NCI-H1417 treated with DMSO at 0.1 percent for 48 hours (cell line): ENCODE data around the gene CRCP.
"Not testable (repeated sequence)": the region's sequence is repeated elsewhere in the genome, so short reads cannot be mapped to it uniquely, and the experiment has no call there.

Experiments used
- DNase-seq: peaks from one replicate; lab custom pipeline; 2025; lab: John Stamatoyannopoulos, UW

The CRCP gene

DNA sequence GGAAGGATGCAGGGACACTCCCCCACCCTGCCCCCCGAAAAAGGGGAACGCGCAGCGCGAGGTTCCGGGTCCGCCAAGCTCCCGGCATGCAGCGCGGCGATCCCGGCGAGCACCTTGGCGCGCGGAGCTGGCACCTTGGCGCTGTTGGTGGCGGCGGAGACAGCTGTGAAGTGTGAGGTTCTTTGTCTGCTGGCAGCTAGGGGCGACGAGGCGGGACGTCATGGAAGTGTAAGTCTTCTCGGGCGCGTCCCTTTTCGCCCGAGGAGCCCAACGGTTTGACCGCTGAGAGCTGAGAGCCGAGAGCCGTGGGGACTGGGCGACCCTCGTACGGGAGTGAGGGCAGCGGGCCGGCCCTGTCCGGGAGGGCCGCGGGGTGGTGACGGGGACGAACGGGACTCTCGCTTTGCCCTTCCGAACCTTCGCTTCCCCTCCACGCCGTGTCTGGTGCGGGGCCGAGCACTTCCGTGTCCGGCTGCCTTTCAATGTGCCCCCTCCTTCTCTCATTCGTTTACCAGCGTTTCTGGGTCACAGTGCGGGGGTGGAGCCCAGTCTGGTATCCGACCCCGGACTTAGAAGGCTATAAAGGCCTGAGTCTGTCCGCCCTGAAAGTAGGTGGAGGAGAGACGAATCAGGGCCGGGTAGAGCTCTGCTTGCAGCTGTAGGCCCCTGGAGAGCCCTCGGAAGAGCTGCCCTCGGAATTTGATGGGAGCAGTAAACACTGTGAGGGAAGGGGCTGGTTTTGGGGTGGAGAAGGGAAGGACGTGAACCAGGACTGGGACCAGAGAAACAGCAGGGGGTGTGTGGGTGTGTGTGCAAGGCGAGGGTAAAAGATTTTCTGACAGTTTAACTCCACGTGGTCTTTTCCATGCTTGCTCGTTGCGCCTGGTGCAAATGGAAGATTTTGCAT is at the start of gene CRCP:
Gene CRCP, plus strand, starts transcription at position 105 of the 907 bp plus-strand sequence. Its CDS starts 116 bp downstream, at position 221.
- DNase-seq: peak; percentile 40

- DNase-seq: no peak
Observed at GRCh38 chr7:66069732-66070131, 44.9 kb upstream of the CRCP start.

DNA sequence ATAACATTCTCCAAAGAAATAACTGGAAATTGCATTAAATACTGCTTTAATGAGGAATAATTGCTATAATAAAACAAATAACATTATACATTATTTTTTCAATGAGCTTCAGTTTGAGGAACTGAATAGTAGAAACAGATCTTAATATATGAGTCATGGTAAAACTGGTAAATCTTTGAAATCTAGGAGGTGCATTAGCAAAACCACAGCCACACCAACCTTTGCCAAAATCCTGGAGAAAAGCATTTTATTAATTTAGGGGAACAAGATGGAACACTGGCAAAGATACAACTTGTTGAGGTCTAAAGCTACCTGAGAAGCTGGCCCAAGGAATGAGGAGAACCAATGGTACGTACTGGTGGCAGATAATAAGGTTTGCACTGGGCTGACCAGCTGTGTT is 44.4 kb upstream of the CRCP start:
- DNase-seq: no peak

DNA sequence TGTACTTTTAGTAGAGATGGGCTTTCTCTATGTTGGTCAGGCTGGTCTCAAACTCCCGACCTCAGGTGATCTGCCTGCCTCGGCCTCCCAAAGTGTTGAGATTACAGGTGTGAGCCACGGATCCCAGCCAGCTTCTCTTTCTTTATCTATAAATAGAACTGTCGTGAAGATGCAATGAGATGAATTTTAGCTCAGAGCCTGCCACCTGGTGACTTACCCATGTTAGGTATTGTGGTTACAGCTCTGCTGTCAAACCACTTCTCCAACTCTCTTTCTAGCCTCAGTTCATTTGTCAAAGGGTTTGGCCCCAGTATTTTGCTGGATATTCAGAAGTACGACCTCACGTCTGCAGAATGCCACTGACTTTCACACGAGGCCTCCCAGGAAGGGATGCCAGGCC is 42.4 kb upstream of the CRCP start:
- not testable (repeated sequence) for DNase-seq

DNA sequence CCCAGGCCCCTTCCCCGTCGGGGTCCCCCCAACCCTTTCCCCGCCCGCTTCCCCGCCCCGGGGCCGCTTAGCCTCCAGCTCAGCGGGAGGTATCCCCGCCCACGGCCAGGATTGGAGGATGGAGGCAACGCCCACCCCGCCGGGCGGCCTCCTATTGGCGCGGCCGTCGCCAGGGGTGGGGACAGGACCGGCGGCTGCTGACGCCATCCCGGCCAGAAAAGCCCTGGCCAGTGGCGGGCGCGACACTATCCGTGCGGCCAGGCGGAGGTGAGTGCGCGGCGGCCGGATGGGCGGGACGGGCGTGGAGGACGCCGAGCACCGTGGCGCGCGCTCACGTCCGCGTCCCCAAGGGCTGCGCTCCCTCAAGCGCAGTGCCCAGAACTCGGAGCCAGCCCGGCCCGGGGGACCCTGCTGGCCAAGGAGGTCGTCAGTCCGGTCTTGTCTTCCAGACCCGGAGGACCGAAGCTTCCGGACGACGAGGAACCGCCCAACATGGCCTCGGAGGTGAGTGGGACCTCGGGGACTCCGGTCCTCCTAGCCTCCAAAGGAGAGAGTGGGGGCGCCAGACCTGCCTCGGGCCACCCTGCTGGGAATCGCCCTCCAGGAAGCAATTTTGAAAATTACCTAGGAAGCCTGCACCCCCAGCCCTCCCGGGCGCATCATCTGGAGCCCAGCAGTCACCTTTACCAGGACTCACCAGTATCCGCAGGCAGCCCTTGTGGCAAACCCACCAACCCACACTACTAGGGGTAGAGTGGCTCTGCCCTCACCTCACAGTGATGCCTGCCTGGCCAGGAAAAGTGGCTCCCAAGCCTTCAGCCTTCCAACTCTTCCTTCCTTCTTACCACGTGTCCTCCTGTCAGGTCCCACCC is 38.8 kb upstream of the CRCP start, which contains the start of gene ASL:
Gene ASL, plus strand, starts transcription at position 230 of the 872 bp plus-strand sequence. Its CDS starts 263 bp downstream, at position 493.
- DNase-seq: peak; percentile 47

DNA sequence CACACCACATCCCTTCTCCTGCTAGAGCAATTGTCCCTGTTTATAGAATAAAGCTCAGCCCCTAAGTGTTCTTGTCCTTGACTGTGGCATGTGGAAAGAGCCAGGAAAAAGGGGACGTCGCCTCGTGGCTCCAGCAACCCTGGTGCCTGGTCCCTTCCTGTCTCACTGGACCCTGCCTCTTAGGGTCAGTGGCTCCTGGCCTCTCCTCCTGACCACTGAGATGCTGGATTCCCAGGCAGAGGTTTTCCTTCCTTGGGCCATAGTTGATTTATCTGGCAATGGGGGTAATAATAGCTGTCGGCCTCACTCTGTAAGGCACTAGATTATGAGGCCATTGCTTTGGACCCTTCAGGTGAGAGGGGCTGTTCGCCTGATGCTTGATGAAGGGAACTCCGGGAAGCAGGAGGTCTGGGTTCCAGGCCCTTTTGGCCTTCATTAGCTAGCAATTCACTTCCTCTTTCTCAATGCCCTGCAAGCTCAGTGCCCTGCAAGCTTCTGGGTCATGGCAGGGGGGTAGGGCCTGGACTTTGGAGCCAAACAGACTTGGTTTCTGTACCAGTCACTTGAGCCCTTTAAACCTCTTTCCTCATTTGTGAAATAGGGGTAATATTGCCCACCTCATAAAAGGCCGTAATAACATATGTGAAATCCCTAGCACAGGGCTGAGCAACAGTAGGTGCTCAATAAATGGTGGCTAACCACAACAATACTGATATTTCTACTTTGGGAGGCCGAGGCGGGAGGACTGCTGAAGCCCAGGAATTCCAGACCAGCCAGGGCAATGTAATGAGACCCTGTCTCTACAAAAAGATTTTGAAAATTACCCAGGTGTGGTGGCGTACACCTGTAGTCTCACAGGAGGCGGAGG is 38.0 kb upstream of the CRCP start:
- no peak for DNase-seq

DNA sequence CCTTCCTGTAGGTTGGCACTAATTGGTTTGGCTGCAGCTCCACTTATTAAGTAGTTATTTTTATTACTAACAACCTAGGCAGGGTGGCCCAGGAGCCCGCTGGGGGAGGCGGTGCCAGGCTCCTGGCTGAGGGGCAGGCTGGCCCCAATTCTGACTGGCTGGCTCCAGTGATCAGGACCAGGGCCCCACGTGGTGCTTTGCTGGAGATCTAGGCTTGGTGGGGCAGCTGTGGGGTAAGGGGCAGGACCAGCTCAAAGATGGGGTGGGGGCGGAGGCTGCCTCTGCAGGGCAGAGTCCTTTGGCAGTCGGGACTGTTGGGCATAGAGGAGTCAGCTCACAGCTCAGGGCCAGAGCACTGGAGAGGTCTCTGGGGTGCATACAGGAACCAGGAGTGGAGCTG is 36.6 kb upstream of the CRCP start:
- DNase-seq: no peak

DNA sequence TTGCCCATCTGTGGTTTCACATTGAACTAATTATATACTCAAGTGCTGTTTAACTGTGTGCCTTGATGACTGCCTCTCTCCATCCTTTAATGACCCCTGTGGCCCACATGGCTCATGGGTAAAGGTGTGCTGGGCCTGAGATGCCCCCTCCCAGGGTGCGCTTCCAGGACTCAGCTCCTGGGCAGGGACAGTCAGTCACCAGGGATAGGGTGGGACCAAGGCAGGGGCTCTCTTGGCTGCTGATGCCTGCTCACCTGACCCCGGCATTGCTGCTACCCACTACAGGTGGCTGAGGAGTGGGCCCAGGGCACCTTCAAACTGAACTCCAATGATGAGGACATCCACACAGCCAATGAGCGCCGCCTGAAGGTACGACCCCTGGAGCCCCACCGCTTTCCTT is 32.6 kb upstream of the CRCP start:
- DNase-seq: no peak

DNA sequence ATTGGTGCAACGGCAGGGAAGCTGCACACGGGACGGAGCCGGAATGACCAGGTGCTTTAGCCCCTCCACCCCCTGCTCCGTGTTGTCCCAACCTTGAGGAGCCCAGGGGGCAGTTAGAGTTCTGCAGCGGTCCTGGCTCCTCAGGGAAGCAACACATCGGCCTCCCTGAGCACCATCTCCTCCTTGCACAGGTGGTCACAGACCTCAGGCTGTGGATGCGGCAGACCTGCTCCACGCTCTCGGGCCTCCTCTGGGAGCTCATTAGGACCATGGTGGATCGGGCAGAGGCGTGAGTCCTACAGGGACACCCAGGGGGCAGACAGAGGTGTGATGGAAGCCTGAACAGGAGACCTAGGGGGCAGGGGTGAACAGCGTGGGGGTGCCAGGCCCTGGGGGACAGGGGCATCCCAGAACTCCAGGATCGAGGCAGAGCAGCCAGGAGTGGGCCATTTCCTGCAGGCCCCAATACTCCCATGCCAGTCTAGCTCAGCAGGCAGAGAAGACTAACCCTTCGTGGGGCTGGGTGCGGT is 31.7 kb upstream of the CRCP start:
- no peak for DNase-seq

GRCh38 chr7:66083677-66084076 is 31.0 kb upstream of the CRCP start:
- no peak for DNase-seq

DNA sequence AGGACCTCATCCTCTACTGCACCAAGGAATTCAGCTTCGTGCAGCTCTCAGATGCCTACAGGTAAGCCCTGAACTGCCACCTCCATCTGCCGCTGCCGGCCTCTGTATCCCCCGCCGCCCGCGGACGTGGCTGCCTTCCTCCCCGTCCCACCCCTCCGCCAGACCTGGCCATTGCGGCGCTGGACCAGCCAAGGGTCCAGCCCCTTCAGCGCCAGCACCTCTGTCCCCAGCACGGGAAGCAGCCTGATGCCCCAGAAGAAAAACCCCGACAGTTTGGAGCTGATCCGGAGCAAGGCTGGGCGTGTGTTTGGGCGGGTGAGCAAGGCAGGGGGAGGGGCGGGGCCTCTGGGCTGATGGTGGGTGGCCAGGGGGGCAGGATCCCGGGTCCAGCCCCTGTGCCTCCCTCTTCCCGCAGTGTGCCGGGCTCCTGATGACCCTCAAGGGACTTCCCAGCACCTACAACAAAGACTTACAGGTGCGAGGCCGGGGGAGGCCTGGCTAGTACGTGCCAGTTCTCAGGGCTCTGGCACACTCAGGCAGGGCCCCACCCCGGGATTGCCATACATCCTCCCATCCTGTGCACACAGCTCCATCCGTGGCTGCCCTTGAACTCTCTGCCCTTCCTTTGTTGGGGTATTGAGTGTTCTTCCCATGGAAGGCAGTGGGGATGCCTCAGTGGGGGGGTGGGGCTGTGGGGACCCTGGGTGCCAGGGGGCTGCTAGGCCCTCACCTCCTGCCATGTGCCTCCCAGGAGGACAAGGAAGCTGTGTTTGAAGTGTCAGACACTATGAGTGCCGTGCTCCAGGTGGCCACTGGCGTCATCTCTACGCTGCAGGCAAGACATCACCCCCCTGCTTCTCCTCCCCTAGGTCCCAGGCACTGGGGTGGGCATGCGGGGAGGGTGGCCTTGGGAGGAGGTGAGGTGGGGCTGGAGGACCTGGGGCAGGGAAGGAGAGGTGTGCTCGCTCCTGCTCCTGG is 25.5 kb upstream of the CRCP start:
- no peak for DNase-seq

DNA sequence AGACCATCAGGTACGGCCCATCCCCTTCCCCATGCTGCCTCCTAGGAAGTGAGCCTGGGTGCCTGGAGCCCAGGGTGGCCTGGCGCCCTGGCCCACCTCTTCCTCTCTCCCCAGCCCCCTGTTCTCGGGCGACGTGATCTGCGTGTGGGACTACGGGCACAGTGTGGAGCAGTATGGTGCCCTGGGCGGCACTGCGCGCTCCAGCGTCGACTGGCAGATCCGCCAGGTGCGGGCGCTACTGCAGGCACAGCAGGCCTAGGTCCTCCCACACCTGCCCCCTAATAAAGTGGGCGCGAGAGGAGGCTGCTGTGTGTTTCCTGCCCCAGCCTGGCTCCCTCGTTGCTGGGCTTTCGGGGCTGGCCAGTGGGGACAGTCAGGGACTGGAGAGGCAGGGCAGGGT is 22.0 kb upstream of the CRCP start:
- DNase-seq: no peak

DNA sequence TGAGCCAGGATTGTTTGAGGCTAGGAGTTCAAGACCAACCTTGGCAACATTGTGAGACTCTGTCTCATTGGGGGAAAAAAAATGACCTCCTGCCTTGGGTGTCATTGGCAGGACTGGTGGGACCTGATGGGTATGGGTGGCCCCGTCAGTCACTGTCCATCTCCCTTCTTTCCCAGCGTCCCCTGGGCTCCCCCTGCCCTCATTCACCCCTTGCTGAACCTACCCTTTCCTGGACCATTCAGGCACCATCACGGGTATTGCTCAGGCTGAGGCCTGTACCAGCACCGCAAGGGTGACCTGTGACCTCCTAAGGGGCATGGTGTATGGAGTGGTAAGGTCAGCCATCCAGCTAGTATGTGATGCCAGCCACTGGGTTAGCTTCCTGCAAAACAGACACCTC is 19.6 kb upstream of the CRCP start:
- DNase-seq: no peak

GRCh38 chr7:66099232-66099550 is 15.5 kb upstream of the CRCP start:
- DNase-seq: no peak

GRCh38 chr7:66099551-66100407 is 14.9 kb upstream of the CRCP start:
- peak; percentile 38 for DNase-seq

GRCh38 chr7:66100408-66101050 is 14.1 kb upstream of the CRCP start:
- DNase-seq: no peak

DNA sequence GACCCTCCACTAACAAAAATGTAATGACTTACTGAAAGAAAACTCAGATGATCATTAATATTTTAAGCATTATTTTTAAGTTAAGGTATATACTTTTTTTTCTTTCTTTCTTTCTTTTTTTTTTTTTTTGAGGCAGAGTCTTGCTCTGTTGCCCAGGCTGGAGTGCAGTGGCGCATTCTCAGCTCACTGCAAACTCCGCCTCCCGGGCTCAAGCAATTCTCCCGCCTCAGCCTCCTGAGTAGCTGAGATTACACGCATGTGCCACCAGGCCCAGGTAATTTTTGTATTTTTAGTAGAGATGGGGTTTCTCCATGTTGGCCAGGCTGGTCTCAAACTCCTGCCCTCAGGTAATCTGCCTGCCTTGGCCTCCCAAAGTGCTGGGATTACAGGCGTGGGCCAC is 12.5 kb upstream of the CRCP start:
- not testable (repeated sequence) for DNase-seq

- not testable (repeated sequence) for DNase-seq
Observed at GRCh38 chr7:66103994-66104393, 10.7 kb upstream of the CRCP start.

GRCh38 chr7:66105263-66105748 is 9.3 kb upstream of the CRCP start:
- no peak for DNase-seq
